ENCODE results near the gene PDE4C.

The PDE4C gene

GRCh38 chr19:18253716-18254115 is 27.5 kb upstream of the PDE4C start:
- DNase-seq: no peak

- no peak for DNase-seq
Observed at GRCh38 chr19:18253130-18253529, 26.9 kb upstream of the PDE4C start.

- DNase-seq: no peak
Observed at GRCh38 chr19:18252370-18252717, 26.1 kb upstream of the PDE4C start.

- DNase-seq: peak; percentile 55
Observed at GRCh38 chr19:18251587-18252369, 25.5 kb upstream of the PDE4C start.

- no peak for DNase-seq
Observed at GRCh38 chr19:18249834-18250233, 23.6 kb upstream of the PDE4C start.

GRCh38 chr19:18245297-18245696 is 19.1 kb upstream of the PDE4C start:
- no peak for DNase-seq

- no peak for DNase-seq
Observed at GRCh38 chr19:18239303-18239702, 13.1 kb upstream of the PDE4C start.

- DNase-seq: no peak
Observed at GRCh38 chr19:18234194-18234593, 8.0 kb upstream of the PDE4C start.

GRCh38 chr19:18233224-18233825 is 7.1 kb upstream of the PDE4C start:
- DNase-seq: peak; percentile 53

GRCh38 chr19:18232540-18233223 is 6.4 kb upstream of the PDE4C start:
- no peak for DNase-seq

GRCh38 chr19:18231775-18232174 is 5.5 kb upstream of the PDE4C start:
- DNase-seq: no peak

- no peak for DNase-seq
Observed at GRCh38 chr19:18230941-18231734, 4.9 kb upstream of the PDE4C start.

- DNase-seq: no peak
Observed at GRCh38 chr19:18229915-18230314, 3.7 kb upstream of the PDE4C start.

- DNase-seq: no peak
Observed at GRCh38 chr19:18229474-18229873, 3.2 kb upstream of the PDE4C start.

- DNase-seq: no peak
Observed at GRCh38 chr19:18227781-18228271, 1.6 kb upstream of the PDE4C start.

- DNase-seq: no peak
Observed at GRCh38 chr19:18226956-18227780, 930 bp upstream of the PDE4C start.

- DNase-seq: no peak
Observed at GRCh38 chr19:18225355-18225701, 910 bp downstream of the PDE4C start.

GRCh38 chr19:18224525-18225354 is 1.5 kb downstream of the PDE4C start:
- DNase-seq: peak; percentile 95

GRCh38 chr19:18223860-18224524 is 2.2 kb downstream of the PDE4C start:
- no peak for DNase-seq

GRCh38 chr19:18221815-18222725 is 4.2 kb downstream of the PDE4C start:
- no peak for DNase-seq
